COR-L47 (cell line): ENCODE results near the gene ZNFX1.

ENCODE experiments used
- DNase-seq: peaks from one replicate; lab custom pipeline; 2025; lab: John Stamatoyannopoulos, UW

ZNFX1 gene

GRCh38 chr20:49292010-49292409 lies 14.2 kb upstream of the ZNFX1 start:
- no peak for DNase-seq

GRCh38 chr20:49291200-49291599 lies 13.3 kb upstream of the ZNFX1 start:
- DNase-seq: no peak

DNA sequence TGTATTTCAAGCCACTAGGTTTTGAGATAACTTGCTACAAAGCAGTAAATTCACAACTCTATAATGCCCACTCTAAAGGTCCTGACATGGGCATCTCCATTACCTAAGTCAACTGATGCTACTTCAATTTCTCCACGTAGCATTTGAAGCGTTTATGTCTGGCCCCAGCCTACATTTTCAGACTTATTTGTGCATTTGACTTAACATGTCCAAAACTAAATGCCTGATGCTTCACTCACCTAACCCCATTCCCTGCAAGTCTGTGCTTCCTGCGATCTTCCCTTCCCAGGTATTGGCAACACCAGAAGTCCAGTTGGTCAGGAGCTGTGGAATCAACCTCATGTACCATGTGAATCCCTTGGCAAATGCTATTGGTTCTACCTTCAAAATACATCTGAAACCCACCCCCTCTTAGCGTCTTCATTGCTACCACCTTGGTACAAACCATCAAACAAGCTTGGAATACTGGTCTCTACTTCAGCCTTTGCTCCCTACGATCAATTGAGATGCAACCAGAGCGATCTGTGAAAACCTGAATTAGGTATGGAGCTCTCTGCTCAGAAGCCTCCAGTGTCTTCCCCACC lies 12.8 kb upstream of the ZNFX1 start:
- DNase-seq: no peak

GRCh38 chr20:49288784-49289696 lies 11.2 kb upstream of the ZNFX1 start:
- DNase-seq: no peak

- DNase-seq: no peak
These were observed 10.4 kb upstream of the ZNFX1 start for GRCh38 chr20:49288250-49288751.

- no peak for DNase-seq
These were observed 9.8 kb upstream of the ZNFX1 start for GRCh38 chr20:49287555-49288249.

- no peak for DNase-seq
These were observed 9.1 kb upstream of the ZNFX1 start for GRCh38 chr20:49286689-49287551.

DNA sequence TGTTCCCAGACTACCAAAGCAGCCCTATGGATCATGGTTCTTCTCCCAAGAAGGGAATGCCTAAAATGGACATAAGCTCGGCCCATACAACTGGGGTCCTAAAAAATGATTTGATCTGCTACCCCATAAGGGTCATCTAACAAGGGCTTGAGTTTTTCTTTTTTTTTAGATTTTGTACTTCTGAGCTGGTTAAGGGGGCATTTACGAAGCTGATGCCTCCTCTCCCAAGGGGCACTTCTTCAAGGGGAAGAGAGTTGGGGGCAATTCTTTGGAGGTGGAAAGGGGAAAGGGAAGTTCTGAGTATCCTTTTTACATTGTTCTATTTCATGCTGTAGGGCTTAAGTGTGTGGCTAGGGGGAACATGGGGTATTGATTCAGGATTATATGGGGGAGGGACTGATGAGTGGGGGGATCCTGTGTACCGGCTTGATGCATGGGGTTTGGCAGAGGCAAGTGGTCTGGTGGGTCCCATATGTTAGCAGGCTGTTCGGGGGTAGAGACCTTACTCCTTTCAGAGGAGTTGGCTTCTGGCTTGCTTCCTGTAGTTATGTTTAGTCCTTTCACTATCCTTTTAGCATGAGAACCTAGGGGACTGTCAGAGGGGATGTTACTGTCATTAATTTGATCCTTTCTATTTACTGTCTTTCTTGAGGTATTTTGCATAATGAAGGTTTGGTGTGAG lies 8.1 kb upstream of the ZNFX1 start:
- DNase-seq: no peak

DNA sequence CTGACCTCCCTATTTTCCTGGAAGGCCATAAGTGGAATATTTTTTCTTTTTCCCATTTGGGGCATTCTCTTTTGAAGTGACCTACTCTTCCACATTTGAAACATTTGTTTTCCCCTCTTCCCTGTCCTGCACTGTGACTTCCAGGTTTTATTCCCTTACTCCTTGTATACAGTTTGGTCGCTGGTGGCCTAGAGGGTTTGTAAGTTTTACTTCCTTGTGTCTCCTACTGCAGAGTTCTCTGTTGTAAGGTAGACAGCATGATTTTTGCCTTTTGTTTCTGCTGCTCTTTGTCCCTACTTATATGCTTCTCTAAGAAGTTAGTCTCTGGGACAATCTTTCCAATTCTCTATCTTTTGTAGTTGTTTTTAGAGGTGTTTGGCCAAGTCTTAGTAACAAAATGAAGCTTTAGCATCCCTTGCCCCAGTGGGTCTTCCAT lies 7.4 kb upstream of the ZNFX1 start:
- no peak for DNase-seq

- DNase-seq: no peak
These were observed 7.0 kb upstream of the ZNFX1 start for GRCh38 chr20:49284818-49285217.

DNA sequence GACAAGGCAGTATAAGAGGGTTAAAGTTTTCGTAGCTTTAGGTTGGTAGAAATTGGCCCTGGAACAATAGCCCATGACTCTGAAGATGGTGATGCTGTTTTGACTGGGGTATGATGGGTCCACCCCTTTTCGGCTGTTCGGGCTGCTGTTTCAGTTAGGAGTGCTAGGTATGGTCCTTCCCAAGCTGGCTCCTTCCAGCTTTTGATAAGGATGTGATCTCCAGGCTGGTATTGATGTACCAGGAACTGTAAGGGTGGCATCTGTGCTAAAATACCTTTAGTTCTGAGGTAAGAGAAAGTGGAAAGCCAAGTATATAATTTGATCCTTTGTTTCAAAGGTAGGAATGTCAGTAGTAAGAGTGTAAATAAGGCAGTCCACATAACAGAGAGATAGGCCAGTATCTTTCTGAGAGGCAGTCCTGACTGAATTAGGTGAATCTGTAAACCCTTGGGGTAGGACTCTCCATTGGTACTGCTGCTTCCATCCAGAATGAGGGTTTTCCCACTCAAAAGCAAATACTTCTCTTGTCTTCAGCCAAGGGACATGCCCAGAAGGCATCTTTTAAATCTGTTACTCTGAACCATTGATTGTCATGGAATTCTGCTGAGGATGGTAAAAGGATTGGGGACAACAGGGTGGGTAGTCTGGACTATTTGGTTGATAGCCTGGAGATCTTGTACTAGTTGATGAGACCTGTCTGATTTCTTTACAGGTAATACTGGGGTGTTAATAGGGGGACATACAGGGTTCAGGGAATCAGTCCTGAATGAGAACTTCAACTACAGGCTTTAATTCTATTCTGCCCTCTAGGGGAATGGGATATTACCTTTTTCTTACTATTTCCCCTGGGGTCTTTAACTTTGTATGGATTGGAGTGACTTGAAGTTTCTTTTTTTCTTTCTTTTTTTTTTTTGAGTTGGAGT lies 6.1 kb upstream of the ZNFX1 start:
- no peak for DNase-seq

DNA sequence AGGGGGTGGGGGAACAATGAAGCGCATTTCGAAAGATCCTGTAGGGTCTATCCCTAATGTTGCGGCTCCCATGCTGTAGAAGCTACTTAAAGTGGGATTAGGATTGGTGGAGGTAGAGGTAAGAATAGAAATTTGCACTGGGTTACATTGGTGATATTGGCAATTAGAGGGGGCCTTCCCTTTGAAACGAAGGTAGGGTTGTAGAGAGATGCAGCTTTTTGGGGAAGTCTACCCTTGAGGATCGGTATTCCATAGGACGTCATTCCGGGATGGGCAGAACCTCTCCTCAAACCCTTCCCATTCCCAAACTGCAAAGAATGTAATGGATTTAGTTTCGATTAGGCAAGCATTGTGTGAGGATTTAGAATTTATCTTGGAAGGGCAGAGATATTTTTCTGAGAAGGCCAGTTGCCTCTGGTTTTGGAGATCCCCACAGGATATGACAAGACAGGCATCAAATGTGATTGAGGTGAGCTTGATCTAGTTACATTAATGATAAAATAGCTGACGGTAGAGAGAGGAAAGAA lies 5.4 kb upstream of the ZNFX1 start:
- no peak for DNase-seq

- DNase-seq: no peak
These were observed 4.8 kb upstream of the ZNFX1 start for GRCh38 chr20:49282584-49283171.

DNA sequence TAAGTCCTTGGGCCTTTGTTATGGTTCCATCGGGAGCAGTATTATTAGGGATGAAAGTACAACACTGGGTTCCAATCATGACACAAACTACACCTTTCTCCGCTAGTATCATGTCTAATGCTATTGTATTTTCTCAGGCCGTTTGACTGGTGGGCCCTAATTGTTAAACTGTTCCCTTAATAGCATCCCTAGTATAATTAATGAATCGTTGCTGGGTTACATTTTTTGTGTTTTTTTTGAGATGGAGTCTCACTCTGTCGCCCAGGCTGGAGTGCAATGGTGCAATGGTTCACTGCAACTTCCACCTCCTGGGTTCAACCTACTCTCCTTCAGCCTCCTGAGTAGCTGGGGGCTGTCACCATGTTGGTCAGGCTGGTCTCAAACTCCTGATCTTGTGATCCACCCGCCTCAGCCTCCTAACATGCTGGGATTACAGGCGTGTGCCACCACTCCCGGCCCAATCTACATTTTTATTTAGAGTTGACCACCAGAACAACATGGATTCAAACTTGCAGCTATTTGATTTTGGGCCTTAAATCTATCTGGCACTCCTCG lies 4.1 kb upstream of the ZNFX1 start:
- DNase-seq: no peak

DNA sequence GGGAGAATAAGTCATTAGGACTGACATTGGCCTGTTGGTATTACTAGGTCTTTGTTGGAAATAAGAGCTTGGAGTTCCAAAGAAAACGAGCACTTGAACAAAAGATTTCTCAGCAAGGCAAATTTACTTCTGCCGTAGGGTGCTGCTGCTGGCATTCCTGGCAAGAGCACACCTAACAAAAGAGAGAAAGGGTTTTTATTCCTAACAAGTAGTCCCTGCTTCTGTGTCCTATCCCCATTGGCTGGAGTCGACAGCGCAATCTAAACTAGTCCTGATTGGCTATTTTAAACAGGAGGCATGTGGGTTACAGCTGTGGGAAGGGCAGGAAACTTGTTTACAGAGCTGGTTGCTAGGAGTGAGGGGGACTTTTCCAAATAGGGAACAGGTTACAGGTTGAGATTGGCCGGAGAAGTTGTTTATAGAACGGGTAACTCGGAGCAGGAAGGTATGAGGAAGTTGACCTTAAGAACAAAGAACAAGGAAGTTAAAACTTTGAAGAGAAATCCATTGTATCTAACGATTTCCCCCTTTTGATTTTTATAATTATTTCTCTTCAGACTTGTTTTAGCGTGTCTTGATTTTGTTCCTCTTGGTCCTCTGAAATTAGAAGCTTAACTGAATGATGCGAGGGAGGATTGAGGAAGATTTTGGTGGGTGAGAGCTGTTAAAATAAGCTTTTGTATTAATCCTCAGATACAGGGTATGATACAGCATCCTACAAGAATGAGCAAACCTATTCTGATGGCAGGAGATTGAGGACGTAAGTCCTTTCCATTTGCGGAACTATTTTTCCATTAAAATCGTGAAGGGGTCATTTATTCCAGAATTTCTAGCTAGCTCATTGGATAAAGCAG lies 3.4 kb upstream of the ZNFX1 start:
- no peak for DNase-seq

GRCh38 chr20:49280463-49281058 lies 2.7 kb upstream of the ZNFX1 start:
- DNase-seq: no peak

DNA sequence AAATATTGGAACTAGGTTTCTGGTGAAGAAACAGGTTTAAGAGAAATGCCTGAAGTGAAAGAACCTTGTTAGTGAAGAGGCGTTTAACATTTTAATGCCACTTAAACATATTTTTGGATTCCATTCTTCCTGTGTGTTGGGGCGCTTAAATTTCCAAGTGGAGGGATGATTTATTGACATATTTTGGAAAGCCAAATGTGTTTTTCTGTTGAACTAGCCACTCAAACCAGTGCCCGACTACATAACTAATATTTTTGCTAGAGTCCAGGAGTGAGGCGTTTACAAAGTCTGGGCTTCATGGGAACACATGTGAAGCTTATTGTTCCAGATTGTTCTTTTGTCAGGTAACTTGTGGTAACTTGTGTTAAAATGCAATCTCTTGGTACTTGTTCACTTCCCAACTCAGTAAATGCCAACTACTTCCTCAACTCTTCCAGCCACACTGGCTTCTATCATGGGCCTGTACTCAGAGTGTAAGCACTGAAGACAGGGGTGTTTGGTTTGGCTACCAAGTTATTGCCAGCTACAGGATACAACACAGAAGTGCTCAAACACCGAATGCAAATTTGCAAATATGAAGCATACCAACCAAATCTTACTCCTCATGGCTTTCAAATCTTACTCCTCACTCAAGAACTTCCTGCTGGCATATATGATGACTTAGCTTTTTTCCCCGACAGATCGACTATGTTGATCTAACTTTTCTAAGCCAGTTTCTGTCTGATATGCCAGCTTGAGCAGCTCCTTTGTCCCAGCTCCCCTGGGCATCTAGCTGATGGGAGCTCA lies 2.0 kb upstream of the ZNFX1 start:
- no peak for DNase-seq
